Activated T-cell treated with anti-CD3 and anti-CD28 coated beads for 4 hours (primary cell): ENCODE data around the gene ZNF732.
"Not testable (repeated sequence)": the region's sequence is repeated elsewhere in the genome, so short reads cannot be mapped to it uniquely, and the experiment has no call there.

Source experiments
- DNase-seq: peaks from one replicate; pipeline ENCODE4 v3.0.0-alpha.2; 2020

The ZNF732 gene

DNA sequence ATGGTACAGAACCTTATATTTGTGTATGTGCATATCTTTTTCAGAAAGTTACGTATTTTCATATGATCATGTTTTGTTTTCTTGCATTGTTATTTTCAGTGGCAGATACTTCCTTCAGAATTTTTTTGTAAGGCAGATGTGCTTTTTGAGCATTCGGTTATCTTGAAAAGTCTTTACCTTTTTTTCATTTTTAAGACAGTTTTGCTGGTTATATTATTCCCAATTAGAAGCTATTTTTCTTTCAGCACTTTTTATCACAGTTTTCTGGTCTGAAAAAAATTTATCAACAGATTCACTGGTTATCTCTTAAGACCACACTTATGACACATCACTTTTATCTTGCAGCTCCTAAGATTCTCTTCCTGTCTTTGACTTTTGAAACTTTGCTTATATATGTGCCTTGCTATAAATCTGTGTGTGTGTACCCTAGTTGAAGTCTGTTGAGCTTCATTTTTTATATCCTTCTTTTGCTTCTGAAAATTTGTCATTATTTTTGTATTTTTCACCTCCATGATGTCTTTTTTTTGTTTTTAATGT, 53.1 kb downstream of the ZNF732 start:
- no peak for DNase-seq

DNA sequence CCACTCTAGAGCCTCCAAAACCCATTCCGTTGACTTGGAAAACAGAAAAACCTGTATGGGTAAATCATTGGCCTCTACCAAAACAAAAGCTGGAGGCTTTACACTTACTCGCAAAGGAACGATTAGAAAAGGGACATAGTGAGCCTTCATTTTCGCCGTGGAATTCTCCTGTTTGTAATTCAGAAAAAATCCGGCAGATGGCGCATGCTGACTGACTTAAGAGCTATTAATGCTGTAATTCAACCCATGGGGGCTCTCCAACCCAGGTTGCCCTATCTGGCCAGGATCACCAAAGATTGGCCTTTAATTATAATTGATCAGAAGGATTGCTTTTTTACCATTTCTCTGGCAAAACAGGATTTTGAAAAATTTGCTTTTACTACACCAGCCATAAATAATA, 60.8 kb downstream of the ZNF732 start:
- DNase-seq, result peak; percentile 63

DNA sequence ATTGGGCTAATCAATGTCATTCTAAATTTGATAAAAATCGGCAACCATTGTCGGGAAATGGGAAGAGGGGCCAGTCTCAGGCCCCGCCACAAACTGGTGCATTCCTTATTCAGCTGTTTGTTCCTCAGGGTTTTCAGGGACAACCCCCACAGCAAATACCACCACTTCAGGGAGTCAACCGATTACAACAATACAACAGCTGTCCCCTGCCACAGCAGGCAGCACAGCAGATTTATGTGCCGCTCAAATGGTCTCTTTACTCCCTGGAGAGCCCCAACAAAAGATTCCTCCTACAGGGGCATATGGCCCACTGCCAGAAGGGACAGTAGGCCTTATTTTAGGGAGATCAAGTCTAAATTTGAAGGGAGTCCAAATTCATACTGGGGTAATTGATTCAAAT, 61.8 kb downstream of the ZNF732 start:
- no peak for DNase-seq

- DNase-seq, result peak; percentile 49
Measured at GRCh38 chr4:242121-242848, 63.0 kb downstream of the ZNF732 start.

DNA sequence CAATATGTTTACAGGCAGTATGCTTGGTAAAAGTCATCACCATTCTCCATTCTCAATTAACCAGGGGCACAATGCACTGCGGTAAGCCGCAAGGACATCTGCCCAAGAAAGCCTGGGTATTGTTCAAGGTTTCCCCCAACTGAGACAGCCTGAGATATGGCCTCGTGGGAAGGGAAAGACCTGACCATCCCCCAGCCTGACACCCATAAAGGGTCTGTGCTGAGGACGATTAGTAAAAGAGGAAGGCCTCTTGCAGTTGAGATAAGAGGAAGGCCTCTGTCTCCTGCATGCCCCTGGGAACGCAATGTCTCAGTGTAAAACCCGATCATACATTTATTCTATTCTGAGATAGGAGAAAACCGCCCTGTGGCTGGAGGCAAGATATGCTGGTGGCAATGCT, 63.9 kb downstream of the ZNF732 start:
- DNase-seq, result not testable (repeated sequence)

GRCh38 chr4:236028-236427, 69.2 kb downstream of the ZNF732 start:
- no peak for DNase-seq

DNA sequence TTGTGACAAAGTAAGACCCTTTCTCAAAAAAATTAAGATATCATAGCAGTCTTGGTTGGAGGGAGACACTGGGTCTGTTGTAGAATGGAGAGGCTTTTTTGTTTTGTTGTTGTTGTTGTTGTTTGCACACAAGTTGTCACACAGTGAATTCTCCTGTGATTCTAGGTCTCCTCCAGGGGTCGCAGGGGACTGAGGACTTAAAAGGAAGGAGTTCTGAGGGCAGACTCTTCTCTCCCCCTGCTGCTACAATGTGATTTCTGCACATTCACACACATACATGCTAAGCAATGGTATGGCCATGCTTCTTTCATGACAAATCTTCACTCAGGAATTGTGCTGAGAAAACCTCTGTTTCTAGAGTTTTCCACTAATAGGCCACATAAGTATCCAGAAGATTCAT, 71.1 kb downstream of the ZNF732 start:
- no peak for DNase-seq

DNA sequence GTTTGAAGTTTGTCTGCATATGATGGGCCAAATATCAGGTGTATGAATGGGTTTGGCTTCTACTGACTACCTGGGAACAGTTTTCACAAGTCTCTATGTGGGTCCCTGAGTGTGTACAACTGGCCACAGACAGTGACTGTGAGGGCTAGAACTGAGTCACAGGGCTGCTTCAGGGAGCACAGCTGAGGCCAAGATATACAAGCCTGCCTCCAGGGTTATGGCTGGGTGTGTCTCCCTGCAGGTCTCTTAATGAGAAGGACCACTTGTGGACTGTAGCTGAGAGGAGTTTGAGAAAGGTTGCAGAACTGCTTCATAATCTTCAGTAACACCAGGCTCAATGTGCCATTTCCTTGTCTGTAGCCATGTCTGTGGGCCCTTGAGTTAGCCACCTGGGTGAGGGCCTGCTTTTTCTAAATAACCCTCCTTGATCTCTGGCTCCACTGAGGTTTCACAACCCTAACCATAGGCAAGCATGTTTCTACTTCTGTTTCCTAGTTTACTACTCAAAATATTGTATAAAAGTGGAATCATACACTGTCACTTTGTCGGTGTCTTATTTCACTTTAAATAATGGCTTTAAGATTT, 81.3 kb downstream of the ZNF732 start:
- no peak for DNase-seq
